ENCODE results near the gene CD81. TPM values are rescaled to one million over a fixed set of nuclear protein-coding genes. Genes with fewer than 3 reads are reported as not detected.

CD81 gene
- total RNA-seq, 4 donors from 2014 or later: 327 to 576 (median 541) TPM

- no peaks in the 10 kb centered on the region for H3K36me3 ChIP-seq
- ATAC-seq: no peak
- H3K9me3 ChIP-seq: no peaks in the 10 kb centered on the region
- WGBS, 2 donors (ENCODE audit: low coverage in 1 of 2): no CpG with 5 or more reads among the region's 34 CpGs
- H3K27ac ChIP-seq: no peak overlapping the region
- H3K4me3 ChIP-seq: no peak overlapping the region
- peaks cover under 1% of the 10 kb centered on the region for H3K27me3 ChIP-seq
- TF ChIP-seq EP300 (IDR thresholded peaks at IDR 0.05) (no peak), POLR2AphosphoS5 (IDR thresholded peaks at IDR 0.05) (no peak)
- peaks cover 0 to 17% (median 3%) of the 10 kb centered on the region in 3 donors for H3K4me1 ChIP-seq
Observed at GRCh38 chr11:2415601-2416380, 38.7 kb downstream of the CD81 start.

DNA sequence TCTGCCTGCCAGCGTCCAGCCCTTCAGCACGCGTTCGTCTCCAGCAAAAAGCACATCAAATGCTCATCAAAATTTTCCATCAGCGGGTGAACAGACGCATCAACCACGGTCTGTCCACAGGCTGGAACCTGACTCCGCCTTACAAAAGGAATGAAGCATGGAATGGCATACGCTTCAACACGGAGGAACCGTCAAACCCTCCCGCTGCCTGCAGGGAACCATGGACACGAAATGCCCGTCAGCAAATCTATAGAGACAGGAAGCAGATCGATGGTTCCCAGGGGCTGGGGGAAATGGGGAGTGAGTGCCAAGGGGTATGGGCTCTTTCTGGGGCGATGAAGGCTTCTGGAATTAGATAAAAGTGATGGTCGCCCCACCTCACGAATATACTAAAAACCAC lies 39.7 kb downstream of the CD81 start:
- Histone ChIP-seq H3K4me3 (no peak overlapping the region), H3K36me3 (no peaks in the 10 kb centered on the region), H3K27me3 (peaks cover 8% of the 10 kb centered on the region), H3K9me3 (no peaks in the 10 kb centered on the region), H3K4me1 (peaks cover 0 to 20% (median 3%) of the 10 kb centered on the region in 3 donors), H3K27ac (no peak overlapping the region)
- TF ChIP-seq POLR2A (IDR thresholded peaks at IDR 0.05) (no peak), EP300 (IDR thresholded peaks at IDR 0.05) (no peak), POLR2AphosphoS5 (IDR thresholded peaks at IDR 0.05) (no peak)
- TF ChIP-seq, protein P1, sequence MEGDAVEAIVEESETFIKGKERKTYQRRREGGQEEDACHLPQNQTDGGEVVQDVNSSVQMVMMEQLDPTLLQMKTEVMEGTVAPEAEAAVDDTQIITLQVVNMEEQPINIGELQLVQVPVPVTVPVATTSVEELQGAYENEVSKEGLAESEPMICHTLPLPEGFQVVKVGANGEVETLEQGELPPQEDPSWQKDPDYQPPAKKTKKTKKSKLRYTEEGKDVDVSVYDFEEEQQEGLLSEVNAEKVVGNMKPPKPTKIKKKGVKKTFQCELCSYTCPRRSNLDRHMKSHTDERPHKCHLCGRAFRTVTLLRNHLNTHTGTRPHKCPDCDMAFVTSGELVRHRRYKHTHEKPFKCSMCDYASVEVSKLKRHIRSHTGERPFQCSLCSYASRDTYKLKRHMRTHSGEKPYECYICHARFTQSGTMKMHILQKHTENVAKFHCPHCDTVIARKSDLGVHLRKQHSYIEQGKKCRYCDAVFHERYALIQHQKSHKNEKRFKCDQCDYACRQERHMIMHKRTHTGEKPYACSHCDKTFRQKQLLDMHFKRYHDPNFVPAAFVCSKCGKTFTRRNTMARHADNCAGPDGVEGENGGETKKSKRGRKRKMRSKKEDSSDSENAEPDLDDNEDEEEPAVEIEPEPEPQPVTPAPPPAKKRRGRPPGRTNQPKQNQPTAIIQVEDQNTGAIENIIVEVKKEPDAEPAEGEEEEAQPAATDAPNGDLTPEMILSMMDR (IDR thresholded peaks at IDR 0.05): no peak
- ATAC-seq: no peak
- 75 to 80% methylated on average over 7 to 10 of the region's 18 CpGs for WGBS, 2 donors (ENCODE audit: low coverage in 1 of 2)

DNA sequence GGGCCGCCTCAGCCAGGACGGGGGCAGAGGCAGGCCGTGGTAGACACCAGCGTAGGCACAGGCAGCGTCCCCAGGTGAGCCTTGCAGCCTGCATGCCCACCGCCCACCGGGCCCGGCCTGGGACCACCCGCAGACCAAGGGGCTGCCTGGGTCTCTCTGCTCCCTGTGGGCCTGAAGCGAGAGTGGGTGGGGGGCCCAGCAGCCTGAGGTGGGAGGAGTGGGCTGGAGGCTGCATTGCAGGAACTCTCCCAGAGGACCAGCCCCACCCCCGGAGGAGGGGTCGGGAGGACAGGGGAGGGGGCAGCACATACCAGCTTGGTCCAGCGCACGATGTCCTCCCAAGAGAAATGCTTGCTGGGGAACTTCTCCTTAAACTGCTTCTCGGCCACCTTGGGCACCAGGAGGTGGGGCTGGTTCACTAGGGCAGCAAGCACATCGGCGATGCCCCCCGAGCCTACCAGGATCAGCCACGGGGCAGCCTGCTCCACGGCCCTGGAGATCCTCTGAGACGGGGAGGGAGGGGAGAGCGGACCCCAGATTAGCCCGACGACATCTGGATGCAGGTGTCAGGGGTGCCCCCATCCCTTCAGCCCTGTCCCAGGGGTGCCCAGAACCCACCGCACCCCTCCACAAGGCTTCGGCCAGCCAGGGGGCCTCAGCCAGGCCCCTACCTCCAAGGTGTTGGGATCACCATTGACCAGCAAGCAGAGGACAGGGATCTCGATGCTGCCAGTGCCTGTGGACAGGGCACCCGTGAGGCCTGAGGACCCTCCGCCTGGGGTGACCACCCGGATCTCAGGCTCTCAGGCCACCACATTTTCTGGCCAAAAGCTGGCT lies 41.0 kb downstream of the CD81 start:
- Histone ChIP-seq H3K4me1 (peaks cover 0 to 20% (median 3%) of the 10 kb centered on the region in 3 donors), H3K4me3 (no peak overlapping the region), H3K27ac (no peak overlapping the region), H3K36me3 (no peaks in the 10 kb centered on the region), H3K9me3 (no peaks in the 10 kb centered on the region), H3K27me3 (peaks cover 15% of the 10 kb centered on the region)
- ATAC-seq: no peak
- 80% methylated on average over 1 of the region's 30 CpGs; no CpG with 5 or more reads in 1 of the 2 donors for WGBS, 2 donors (ENCODE audit: low coverage in 1 of 2)
- TF ChIP-seq POLR2AphosphoS5 (IDR thresholded peaks at IDR 0.05) (no peak), EP300 (IDR thresholded peaks at IDR 0.05) (no peak), POLR2A (IDR thresholded peaks at IDR 0.05) (no peak)
- TF ChIP-seq, protein P1 (IDR thresholded peaks at IDR 0.05): no peak

GRCh38 chr11:2418693-2419360 lies 41.7 kb downstream of the CD81 start:
- Histone ChIP-seq H3K36me3 (no peaks in the 10 kb centered on the region), H3K9me3 (no peaks in the 10 kb centered on the region), H3K27me3 (peaks cover 15% of the 10 kb centered on the region), H3K27ac (no peak overlapping the region), H3K4me1 (peaks cover 0 to 20% (median 3%) of the 10 kb centered on the region in 3 donors), H3K4me3 (no peak overlapping the region)
- 44 to 100% methylated on average over 1 to 5 of the region's 21 CpGs for WGBS, 2 donors (ENCODE audit: low coverage in 1 of 2)
- no peak for ATAC-seq
- no peak for TF ChIP-seq EP300 (IDR thresholded peaks at IDR 0.05)
- TF ChIP-seq POLR2AphosphoS5 (IDR thresholded peaks at IDR 0.05): no peak
- no peak for TF ChIP-seq POLR2A (IDR thresholded peaks at IDR 0.05)
- TF ChIP-seq, protein P1 (IDR thresholded peaks at IDR 0.05): no peak

All from gastroesophageal sphincter (tissue), 4 donors.